GM19467 (cell line): ENCODE measurements around the gene PKD1L1.
"Not testable (repeated sequence)": the region's sequence is repeated elsewhere in the genome, so short reads cannot be mapped to it uniquely, and the experiment has no call there.

ENCODE experiments used
- ATAC-seq: cut with Tn5 transposase; IDR thresholded peaks from one replicate; pipeline ENCODE4 v1.9.1; 2021; ENCODE audit warnings: mild to moderate bottlenecking, moderate library complexity; ENCODE audit not compliant: unreplicated experiment

Gene PKD1L1

DNA sequence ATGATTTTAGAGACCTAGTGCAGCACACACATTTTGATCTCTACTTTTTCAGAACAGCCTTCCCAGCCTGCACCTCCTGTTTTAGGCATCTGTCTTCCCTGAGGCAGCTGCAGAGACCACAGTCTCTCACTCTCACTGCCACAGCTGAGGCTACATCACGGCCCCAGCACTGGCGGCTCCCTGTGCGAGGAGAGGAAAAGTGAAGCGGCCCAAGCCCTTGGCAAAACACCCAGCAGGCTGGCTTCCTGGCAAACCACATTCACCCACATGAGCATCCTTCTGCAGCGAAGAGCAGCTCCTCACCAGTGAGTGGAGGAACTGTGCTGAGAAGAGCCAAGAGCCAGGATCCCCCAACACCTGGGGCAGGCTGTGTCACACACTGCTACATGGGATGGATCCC, 17.2 kb upstream of the PKD1L1 start:
- ATAC-seq, result no peak

DNA sequence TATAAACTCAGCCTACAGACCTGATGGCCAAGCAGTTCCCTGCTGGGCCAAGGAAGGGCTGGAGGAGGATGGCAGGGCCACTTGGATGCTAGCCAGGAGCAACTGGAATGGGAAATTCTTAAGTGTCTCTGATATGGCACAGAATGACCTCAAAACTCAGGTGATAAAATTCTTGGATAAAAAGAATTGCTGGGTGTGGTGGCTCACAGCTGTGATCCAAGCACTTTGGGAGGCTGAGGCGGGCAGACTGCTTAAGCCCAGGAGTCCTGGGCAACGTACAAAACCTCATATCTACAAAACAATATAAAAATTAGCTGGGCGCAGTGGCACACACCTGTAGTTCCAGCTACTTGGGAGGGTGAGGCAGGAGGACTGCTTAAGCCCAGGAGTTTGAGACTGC, 14.0 kb upstream of the PKD1L1 start:
- ATAC-seq, result no peak

DNA sequence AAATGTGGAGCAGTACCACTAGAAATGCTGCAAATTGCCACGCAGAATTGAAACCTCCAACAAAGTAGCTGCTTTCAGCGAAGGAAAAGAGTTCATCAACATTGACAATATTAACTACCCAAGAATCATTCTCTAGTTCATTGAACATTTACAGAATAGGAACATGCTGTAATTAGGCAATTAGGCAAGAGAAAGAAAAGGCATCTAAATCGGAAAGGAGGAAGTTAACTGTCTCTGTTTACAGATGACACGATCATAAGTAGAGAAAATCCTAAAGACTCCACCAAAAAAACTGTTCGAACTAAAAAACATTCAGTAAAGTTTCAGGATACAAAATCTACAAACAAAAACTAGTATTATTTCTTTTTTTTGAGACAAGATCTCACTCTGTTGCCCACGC, 8.9 kb upstream of the PKD1L1 start:
- ATAC-seq, result no peak

DNA sequence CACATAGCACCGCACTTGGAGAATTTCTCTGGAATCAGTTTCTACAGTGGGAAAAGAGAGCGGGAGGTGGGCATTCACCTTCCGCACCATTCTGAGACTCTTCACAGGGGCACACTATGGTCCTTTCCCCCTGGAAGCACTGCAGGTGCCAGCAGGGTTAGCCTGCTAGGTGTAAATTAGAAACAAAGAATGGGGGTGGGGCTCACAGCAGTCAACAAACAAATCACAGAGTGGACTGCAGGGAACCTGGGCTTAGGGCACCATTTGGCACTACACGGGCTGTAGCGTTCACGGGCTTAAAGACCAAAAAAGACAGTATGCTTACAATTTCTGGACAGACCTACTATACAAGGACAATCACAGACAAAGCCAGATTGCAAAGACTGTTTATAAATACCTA, 8.0 kb upstream of the PKD1L1 start:
- ATAC-seq, result no peak

DNA sequence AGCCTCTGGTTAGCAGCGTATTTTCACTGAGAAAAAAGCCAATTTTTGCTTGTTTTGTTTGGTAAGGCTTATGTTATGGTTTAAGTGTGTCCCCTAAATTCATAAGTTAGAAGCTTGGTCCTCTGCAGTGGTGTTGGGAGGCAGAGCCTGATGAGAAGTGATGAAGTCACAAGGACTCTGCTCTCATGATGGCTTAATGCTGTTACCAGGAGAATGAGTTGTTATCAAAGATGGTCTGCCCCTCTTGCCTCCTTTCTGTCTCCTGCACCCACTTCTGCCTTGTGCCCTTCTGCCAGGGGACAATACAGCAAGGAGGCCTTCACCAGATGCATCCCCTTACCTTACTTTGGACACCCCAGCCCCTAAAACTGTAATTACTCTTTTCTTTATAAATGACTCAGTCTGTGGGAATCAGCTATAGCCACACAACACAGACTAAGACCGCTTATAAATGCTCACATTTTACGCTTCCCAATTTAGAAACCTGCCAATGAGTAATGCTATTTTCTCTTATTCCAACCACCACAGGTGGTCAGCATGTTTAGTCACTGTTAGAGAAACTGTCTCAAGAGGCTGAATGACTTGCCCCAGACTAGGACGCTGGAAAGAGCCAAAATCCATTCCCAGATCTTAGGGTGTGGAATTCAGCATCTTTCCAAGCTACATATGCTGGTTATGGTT, 6.1 kb upstream of the PKD1L1 start:
- ATAC-seq, result no peak

DNA sequence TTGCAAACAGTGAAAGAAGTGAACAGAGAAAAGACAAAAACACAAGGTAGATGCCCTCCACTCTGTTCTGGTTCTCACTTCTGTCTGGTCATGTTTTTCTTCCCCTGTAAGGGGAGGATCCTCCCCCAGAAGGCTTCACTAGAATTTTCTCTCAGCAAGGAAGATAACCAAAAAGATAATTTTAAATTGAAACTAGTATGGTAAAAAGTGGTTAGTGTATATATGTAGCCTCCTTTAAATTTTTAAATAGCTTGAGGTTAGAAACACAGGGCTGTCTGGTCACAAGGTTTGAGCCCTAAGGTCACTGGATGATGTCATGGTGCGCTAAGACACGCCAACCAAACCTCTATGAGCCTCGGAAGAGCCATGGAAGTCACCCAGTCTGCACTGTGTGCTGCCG, 5.6 kb upstream of the PKD1L1 start:
- ATAC-seq, result no peak

DNA sequence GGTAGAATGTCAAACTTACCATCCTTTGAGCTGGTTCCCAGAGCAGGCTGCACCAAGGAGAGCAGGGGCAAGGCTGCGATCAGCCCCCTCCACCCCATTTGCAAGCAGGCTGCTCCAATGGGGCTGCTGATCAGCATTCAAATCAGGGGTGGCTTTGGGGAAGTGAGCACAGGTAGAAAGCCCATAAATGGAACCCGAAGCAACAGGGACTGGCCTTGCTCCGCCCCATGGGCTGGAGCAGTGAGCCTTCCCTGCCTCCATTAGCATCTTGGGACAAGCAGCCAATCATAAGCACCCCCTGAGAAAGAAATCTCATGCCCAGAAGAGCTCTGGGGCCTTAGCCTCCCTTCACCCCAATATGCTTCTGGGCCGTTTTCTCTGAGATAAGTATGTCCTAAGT, 4.0 kb upstream of the PKD1L1 start:
- ATAC-seq, result no peak

DNA sequence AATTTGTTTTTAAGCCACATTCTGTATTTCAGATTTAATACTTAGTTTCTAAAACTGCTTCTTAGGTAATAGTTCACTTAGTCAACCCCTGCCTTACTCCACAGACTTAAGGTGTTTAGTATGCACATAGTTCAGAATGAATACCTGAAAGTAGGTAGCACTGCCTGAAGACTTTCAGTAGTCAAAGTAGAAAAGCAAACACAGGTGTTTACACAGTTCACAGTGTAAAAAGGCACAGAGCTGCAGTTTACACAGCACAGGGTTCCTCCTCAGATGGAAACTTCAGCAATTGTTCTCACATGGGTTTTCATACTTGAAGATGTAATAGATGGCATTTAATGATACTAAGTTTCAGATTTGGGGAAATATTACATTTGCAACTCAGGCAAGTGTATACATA, 3.1 kb upstream of the PKD1L1 start:
- no peak for ATAC-seq

DNA sequence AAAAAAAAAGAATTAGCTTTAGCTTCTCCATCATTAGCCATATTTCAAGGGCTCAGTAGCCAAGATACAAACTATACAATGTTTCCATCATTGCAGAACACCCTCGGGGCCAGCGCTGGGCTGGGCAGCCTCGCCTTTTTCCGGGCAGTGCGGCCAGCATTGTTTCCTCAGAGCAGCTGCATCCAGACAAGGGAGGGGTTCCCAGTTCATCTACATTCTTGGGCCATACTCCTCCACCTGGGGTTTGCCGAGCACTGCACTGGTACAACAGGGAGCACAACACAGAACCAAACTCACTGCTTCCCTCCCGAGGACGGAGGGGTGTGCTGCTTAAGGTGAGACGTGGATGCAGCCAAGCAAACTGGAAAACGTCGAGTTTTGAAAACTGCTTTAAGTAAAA, 2.4 kb upstream of the PKD1L1 start:
- ATAC-seq, result no peak

DNA sequence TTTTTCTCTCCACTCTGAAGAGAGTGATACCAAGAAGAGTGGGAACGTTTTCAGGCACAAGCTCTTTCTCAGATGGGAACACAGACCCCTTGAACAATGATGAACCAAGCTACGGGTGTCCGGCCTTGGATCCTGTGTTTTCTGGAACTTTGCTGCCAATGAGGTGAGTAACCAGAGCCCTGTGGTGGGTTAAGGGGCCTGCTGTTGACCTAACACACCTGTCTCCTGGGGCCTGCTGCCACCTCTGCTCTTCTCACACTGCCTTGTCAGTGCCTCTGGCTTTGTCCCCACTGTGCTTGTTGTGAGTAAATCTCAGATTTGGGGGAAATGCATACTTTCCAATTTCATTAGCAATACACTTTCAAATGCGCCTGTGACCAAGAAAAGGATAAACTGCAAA, 1.4 kb upstream of the PKD1L1 start:
- no peak for ATAC-seq

DNA sequence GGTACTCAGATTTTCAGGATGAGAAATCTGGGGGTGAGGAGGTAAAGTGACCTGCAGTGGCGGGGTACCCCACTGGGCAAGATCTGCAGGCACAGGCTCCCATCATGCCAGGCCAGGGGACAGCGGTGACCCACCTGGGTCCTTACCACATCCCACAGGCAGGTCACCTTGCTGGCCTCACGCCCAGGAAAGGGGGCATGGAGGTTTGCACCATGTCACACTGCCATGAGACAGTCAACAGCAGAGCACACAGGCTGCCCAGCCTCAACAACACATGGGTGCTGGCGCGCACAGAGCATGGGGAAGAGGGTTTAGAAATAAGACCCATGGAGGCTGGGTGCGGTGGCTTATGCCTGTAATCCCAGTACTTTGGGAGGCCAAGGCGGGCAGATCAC, 914 bp downstream of the PKD1L1 start:
- ATAC-seq, result no peak

DNA sequence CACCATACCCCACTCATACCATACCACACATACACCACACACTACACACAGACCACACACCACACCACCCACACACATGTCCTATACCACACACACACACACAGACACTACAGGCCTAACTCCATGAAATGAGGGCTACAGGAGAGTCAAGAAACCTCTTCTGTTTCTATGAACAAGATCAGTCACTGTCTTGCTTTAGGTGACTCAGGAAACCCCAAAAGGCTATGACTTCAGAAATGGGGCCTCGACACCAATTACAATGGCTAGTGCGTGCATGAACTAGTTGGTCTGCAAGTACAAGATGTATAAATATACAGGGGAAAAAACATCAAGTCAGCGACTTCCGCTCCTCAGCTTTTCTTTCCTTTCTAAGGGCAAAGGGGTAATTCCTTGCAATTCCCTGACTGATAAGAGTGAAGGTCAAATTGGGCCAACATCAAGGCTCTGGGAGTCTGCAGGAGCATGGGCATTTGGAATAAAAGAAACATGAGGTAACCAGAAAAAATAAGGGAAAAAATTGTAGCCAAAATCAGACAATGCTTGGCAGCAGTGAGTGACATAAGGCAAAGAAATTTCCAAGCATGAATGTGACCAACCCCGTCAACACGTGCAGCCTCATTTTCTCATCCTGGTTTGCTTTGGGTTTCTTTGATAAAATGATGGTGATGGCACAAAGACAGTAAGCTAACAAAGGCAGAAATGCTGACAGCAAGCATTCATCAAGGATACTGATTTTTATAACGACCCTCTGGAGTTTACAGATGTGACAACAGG, 1.5 kb downstream of the PKD1L1 start:
- ATAC-seq, result no peak

DNA sequence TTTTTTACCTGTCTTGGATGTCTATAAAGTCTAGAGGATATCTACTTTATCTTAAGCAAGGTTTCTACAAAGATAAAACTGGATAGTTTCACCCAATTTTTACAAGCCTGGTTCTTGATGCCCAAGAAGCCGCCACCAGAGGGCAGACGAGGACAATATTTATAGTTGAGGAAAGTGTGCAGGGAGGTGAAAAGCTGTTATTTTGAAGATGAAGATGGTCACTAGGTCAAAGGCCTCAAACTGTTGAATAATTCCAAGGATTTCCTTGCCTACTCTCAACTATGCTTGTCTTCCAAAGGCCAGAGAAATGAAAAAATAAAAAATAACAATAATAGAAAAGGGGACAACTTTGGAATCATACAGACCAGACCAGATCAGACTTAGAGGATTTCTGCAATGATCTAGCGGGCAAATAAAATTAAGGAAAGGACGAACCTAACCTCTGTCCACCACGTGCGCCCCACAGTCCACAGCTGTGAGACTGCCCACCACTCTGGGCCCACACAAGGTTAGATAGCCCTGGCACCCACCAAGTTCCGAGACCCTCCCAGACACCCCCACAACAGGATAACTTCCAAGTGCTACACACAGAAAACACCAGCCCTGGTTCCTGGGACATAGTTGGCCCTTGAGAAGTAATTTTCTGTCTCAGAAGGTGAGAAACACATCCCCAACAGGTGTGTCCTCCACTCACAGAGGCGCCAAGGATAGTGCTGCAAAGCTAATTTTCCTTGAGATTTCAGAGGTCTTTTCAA, 2.8 kb downstream of the PKD1L1 start:
- peak; percentile 64 for ATAC-seq

DNA sequence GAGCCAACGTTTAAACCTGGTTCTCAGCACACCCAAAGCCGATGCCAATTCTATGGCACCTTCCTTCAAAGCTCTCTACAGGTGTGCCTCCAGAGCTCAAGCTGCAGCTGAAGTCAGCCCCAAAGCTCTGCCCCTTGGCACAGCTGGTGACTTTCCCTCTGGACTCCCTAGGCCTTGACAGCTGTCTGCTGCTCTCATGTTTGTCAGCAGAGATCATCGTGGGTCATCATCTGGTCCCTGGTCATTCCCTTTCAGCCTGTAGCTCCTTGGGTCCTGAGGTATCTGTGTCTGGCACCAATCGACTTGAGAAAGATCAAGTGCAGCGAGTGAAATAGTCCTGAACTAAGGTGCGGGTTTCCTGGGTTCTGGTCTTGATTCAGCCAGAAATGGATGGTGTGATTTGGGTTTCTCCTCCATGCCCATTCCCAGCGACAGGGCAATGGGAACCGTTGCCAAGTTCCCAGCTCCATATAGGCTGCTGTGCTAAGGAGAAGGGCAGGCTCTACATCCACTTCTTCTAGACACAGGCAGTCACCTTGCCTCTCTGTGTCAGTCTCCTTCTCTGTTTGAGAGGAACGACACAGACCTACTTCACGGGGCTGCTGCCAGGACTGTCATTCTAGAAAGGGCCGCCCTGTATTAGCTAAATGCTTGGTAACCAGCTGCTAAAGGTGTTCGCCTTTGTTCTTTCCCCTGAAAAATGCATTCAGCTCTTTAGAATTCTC, 3.6 kb downstream of the PKD1L1 start:
- no peak for ATAC-seq

DNA sequence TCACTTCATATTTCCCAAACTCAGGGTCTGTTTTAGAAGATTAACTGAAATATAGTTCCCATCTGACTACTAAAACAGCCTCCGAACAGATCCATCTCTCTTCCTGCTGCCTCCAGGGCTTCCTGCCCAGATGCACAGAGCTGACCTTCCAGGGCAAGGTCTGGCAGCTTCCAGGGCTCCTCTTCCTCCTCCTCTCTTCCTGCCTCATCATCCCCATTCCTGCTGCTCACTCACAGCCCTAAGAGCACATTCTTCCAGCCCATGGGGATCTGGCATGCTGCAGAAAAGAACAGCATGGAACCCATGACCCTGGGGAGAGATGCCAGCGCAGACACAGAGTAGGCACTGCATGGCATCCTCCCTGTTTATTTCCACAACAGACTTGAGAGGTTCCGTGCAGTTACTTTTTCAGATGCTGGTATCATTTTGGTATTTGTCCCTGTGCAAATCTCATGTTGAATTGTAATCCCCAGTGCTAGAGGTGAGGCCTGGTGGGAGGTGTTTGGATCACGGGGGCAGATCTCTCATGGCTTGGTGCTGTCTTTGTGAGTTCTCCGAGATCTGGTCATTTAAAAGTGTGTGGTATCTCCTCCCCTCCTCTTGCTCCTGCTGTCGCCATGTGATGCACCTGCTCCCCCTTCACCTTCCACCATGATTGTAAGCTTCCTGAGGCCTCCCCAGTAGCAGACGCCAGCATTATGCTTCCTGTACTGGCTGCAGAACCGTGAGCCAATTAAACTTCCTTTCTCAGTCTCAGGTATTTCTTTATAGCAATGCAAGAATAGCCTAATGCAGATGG, 4.4 kb downstream of the PKD1L1 start:
- ATAC-seq, result no peak

DNA sequence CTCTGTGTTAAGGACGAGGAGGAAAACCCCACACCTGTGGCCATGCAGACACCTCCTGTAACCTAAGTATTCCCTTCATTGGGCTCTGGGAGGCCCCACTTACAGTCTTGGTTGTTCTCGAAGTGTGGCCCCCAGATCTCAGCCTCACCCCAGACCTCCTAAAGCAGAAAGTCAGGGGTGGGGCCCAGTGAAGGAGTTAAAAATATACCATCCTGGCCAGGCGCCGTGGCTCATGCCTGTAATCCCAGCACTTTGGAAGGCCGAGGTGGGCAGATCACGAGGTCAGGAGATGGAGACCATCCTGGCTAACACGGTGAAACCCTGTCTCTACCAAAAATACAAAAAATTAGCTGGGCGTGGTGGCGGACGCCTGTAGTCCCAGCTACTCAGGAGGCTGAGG, 5.6 kb downstream of the PKD1L1 start:
- ATAC-seq, result not testable (repeated sequence)

DNA sequence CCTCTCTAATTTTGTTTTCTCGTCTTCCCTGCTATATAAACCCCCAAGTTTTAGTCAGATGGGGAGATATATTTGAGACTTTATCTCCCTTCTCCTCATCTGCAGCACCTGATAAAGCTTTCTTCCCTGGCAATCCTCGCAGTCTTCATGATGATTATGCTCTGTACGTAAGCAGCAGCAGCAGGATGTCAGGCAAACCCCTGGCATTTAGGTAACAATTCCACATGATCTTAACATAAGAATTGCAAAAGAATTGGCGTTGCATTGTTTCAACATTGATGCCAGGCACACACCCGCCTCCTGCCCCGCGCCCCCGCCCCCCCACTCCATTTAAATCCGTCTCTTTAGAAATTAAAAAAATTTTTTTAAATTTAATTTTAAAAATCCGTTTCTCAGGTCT, 6.1 kb downstream of the PKD1L1 start:
- no peak for ATAC-seq

DNA sequence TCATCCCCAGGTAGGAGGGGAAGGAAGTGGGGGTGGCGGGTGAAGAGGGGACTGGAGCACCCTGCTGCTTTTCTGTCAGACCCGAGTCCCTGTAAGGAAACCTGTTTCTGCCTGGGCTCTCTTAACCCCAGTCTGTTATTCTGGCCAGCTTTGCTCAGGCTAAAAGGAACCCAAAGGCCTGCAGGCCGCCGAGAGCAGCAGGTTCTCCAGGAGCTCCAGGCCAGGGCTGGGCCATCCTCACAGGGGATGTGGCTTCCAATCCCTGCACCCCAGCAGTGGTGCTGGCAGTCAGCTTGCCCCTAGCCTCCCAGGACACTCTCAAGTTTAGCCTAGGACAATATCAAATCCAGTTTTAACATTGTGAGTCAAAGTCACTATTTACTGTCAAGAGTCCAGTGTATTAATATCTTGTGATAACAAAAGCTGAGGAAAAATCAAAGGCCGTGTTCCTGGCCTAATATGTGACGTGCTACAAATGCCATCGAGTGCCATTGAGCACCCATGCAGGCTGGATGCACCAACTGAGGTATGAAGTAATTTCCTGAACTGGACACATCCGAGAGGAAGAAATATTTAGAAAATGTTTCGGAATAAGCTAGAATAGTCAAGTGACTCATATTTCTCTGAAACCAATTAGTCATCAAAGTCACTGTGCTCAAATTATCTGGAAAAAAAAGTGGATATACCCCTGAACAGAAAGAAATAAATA, 7.0 kb downstream of the PKD1L1 start:
- ATAC-seq, result no peak

DNA sequence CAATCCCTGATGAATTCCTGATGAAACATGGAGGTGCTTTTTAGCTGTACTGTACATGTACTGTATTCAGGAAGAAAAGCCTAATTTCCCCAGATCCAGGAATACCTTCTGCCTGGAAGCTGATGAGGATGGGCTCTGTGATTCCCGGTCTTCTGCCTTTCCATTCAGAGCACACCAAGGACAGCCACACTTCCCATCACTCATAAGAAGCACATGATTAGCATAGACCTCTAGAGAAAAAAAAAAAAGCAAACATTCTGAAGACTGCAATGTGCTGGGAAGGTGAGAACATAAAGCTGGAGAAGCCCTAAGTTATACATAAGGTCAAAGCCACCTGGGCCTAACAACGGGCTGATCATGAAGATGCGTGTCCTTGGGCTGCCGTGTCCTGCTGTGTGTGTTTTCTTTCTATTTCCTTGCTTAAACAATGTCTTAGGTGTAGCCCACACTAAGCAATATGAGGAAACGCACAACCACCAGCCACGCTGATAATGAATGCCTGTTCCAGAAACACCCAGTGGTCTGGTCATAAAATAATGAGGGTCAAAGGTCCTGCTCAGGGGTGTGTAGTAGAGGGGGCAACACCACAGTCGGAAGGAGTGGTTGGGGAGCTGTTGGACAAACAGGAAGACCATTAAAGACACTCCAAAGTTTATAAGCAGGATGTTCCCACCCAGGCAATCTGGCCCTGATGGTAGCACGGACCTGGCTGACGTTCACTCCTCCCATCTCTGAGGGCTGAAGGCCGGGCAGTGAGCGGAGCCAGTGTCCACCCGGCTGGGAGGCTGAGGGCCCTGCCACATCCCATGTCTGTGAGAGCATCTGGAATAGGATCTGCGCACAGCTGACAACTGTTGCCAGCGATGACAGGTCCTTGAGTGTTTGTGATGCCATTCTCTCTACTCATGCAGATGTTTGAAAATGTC, 7.9 kb downstream of the PKD1L1 start:
- ATAC-seq, result no peak
